ENCODE data around the gene NR2F6.
"Not testable (repeated sequence)": the region's sequence is repeated elsewhere in the genome, so short reads cannot be mapped to it uniquely, and the experiment has no call there.

Gene NR2F6

DNA sequence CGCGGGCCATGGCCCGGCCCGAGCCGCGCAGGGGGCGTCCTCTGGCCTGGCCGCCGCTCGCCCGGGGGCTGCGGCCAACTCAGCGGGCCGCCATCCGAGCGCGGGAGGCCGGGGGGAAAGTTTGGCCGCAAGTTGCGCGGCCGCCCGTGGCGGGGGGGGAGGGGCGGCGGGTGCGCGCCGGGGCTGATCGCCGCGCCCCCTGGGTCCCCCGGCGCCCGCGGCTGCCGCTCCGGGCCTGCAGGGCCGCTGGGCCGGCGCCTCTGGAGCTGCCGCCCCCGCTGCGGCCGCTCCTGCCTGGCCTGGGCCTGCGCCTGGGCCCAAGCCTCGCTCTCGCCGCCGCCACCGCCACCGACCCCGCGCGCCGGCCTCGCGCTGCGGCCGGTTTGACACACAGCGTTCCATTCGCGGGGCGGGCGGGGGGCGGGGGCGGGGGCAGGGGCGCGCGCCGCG, at the start of gene NR2F6:
TSS of gene NR2F6 (minus strand) at position 385 of the 450 bp plus-strand sequence. CDS start 699 bp downstream, outside the sequence.
- no peak for DNase-seq

DNA sequence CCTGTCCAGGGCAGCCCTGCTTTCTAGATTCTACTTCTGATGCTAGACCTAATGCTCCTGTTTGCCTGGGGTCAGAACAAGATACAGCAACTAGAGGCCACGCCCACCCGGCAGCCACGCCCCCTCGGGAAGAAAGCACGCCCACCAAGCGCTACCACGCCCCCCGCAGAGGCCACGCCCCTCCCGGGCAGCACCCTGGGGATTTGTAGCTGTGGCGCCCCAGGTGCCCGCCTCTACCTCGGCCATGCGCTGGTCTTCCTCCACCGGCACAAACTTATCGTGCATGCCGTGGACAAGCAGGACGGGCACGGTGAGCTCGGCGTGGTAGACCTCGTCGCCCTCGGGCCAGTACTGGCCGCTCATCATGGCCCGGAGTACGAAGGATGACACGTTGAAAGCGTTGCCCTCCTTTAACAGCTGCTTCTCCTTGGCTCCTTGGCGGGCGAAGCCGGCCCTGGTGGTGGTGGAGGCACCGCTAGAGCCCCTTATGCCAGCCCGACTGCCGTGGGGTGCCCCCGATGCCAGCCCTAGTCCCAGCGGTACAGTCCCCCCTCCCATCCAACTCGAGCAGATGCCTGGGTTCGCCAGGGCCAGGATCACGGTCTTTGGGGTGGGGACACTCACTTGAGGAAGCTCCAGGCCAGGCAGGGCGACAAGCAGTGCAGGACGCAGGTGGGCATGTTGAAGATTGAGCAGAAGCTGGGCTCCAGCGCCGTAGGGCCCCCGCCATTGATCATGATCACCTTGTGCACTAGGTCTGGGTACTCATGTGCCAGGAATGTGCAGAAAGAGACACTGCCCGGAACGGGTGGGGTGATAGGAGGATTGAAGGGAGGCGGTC, 48.6 kb upstream of the NR2F6 start:
- DNase-seq = peak; percentile 61

DNA sequence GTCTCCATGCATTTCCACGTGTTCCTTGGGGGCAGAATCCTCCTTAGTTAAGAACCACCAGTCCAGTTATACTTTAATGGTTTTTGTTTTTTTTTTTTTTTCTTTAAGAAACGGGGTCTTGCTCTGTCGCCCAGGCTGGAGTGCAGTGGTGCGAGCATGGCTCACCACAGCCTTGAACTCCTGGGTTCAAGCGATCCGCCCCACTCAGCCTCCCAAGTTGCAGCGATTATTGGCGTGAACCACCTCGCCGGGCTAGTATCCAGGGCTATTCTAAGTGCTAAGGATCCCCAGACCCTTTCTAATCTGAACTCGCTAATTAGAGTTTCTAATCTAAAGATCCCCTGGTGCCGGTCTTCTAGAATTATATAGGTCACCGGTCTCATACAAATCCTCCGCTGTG, 47.9 kb upstream of the NR2F6 start:
- DNase-seq = no peak

DNA sequence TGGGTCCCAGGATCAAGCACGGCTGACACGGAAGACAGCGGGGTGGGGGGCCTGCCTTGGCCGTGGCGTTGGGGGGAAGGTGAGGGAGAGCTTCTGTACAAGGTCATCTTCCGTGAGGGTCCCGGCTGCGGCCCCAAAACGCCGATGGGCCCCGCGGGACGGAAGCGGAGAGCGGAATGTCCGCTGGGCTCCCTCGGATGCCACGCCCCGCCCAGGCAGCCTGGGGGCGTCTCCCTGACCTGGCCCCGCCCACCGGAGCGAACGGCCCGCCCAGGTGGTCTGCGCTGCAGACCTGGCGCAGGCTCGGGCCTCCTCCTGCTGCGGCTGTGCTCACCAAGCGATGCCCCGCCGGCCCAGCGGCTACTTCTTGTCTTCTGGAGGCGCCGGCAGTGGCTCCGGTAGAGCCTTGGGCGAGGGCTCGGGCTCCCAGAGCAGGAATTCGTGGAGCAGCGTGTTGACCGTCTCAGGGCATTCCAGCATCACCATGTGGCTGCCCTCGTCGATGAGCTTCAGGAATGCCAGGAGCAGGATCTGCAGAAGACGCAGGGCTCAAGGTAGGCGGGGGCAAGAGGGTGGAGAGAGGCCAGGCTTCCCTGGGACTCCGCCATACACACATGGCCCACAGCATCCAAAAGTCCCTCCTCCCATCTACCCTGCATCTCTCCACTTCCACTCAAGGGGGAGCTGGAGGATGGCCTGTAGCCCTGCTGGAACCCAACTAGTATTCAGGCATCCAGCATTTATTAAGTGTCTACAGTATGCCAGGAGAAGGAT, 46.8 kb upstream of the NR2F6 start:
- DNase-seq = peak; percentile 90

DNA sequence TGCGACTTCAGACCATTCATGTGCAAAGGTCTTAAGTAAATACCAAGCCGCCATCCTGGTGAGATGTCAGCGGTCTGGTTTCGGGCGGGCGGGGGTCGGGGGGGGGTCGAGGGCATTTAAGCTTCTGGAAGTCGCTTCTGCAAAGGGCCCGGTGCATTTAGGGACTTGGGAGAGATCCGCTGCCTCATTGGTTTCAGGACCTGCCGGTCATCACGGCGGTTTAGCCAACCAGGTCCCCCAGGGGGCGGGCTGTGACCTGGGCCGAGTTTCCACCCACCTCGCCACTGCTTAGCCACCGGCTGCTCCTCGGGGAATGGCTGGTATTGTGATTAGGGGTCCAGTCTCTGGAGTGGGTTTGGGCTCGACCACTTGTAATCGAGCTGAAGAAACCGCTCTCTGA, 43.8 kb upstream of the NR2F6 start:
- peak; percentile 55 for DNase-seq

DNA sequence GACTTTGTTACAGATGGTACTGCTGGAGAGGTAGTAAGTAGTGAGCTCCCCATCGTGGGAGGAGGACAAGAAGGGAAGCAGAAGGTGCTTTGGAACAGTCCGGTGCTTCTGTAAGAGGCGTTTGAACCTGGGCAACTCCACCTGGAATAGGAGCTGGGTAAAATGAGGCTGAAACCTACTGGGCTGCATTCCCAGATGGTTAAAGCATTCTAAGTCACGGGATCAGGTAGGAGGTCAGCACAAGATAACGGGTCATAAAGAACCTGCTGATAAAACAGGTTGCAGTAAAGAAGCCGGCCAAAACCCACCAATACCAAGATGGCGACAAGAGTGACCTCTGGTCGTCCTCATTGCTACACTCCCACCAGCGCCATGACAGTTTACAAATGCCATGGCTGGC, 41.0 kb upstream of the NR2F6 start:
- DNase-seq = no peak

DNA sequence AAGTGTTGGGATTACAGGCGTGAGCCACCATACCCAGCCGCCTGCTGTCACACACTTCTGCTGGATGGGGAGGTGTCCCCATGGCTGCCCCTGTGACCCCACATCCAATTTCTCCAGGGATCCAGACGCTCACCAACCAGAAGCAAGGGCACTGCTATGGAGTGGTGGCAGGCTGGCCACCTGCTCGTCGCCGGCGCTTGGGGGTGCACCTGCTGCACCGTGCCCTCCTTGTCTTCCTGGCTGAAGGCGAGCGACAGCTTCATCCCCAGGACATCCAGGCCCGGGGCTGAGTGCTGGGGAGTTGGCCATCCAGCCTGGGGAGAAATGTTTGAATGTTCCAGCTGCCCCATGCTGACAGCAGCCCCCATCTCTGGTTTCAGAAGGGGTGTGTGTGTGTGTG, 40.5 kb upstream of the NR2F6 start:
- DNase-seq = no peak

DNA sequence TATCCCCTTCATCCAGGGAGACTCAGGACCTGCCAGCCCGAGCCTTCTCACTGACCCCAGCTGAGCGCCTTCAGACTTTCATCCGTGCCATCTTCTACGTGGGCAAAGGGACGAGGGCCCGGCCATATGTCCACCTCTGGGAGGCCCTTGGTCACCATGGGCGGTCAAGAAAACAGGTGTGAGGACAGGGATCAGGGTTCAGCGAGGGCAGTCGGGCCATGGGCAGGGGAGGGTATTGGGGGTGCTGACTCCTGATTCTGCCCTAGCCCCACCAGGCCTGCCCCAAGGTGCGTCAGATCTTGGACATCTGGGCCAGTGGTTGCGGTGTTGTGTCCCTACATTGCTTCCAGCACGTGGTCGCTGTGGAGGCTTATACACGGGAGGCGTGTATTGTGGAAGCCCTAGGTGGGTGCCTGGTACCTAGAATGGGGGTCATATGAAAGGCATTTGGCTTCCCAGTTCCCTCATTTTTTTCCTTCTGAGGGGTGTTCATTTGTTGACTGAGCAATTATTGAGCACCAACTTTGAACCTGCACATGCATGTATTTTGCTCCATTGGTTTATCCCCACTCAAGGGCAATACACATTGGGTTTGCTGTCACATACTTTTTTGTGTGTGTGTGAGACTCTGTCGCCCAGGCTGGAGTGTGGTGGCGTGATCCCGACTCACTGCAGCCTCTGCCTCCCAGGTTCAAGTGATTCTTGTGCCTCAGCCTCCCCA, 39.9 kb upstream of the NR2F6 start:
- DNase-seq = no peak

DNA sequence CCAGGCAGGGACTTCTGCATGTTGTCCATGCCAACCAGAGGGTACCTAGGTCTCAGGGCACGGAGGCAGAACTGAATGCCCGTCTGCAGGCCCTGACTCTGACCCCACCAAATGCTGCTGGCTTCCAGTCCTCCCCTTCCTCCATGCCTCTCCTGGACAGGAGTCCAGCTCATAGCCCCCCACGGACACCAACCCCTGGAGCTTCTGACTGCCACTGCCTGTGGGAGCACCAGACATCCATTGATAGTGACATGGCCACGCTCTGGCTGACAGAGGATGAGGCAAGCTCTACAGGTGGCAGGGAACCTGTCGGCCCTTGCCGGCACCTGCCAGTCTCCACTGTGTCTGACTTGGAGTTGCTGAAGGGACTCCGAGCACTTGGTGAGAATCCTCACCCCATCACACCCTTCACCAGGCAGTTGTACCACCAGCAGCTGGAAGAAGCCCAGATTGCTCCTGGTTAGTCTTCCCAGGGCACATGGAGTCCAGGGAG, 37.8 kb upstream of the NR2F6 start:
- DNase-seq = no peak

DNA sequence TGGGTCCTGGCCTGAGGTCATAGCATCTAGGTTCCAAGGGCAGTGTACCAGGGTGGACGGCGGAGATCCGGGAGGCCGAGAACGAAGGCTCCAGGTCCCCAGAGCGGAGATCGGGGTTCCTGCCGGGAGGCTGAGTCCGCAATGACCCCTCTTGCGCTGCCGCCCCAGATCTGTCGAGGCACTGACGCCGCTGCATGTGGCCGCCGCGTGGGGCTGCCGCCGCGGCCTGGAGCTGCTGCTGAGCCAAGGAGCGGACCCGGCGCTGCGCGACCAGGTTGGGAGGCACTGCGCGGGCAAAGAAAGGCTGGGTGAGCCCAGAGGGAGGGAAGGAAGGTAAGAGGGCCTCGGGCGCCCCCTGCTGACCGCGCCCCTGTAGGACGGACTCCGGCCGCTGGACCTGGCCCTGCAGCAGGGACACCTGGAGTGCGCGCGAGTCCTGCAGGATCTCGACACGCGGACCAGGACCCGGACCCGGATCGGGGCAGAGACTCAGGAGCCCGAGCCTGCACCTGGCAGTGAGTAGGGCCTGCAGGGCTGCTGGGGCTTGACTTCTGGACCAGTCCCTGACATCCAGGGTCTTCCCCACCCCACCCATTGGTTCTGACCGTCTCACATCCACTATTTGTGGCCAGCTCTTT, 36.9 kb upstream of the NR2F6 start:
- peak; percentile 94 for DNase-seq

DNA sequence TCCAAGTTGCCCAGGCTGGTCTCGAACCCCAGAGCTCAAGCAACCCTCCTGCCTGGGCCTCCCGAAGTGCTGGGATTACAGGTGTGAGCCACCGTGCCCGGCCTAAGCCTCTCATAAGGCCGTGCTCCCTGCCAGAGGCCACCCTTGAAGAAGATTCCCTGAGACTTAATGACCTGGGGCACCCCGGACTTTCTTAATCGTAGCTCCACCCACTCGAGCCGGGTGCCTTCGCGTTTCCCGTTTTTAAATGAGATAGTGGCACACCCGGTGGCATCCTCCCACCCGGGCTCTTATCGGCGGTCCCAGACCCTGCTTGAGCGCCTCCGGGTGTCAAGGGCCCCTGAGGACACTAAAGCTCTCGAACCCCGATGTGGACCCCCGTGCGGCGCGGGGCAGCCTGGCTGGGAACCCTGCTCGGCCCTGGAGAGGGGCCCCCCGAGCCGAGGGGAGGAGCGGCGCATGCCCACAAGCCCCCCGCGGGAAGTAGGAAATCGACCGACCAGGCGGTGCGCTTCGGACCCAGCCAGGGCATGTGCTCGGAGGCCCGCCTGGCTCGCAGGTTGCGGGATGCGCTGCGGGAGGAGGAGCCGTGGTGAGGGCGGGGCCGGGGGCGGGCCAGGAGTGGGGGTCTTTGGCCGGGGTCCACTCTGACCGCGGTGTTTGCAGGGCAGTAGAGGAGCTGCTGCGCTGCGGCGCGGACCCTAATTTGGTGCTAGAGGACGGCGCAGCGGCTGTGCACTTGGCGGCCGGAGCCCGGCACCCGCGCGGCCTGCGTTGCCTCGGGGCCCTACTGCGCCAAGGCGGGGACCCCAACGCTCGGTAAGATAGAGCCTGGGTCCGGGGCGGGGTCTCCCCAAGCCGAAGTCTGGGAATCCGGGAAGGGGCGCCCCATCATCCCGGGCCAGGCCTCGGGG, 35.9 kb upstream of the NR2F6 start, which contains the start of gene ANKLE1:
TSS of gene ANKLE1 (plus strand) at position 511 of the 914 bp plus-strand sequence. CDS start at position 531, 20 bp downstream.
- DNase-seq = peak; percentile 51

DNA sequence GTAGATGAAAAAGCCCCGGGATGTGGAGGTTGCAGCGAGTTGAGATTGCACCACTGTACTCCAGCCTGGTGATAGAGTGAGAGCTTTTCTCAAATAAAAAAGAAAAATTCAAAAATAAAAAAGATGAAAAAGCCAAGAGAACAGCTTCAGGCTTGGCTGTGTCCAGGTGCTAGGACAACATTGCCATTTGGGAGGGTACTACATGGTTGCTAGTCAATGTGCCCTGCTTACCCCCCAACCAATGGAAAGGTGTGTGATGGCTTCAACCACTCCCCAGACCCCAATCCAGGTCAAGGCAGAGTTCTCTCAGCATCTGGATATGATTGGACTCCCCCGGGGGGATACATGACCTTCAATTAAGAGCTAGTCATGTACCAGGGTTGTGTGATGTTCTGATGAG, 33.7 kb upstream of the NR2F6 start:
- DNase-seq = no peak

DNA sequence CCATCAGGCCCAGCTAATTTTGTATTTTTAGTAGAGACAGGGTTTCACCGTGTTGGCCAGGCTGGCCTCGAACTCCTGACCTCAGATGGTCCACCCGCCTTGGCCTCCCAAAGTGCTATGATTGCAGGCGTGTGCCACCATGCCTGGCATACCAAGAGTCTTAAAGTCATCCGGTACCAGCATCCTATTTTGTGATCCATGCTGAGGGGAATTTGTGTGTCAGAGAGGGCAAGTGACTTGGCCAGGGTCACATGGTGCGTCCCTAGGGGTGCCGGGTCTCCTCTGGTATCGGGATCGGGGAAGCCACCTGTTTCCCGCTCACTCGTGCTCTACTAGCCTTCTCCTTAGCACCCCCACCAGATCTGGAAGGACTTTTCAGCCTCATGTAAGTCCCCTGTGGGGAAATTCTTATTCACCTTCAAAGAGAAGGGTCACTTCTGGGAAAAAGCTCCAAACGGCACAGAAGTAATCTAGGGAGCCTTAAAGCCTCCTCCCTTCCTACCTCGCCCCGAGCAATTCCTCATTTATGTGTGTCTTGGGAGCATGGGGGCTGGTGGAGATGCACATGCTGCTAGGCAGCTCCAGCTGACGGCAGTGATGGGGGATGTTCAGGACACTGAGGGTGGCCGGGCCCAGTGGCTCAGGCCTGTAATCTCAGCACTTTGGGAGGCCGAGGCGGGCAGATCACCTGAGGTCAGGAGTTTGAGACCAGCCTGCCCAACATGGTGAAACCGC, 29.9 kb upstream of the NR2F6 start:
- DNase-seq = no peak

DNA sequence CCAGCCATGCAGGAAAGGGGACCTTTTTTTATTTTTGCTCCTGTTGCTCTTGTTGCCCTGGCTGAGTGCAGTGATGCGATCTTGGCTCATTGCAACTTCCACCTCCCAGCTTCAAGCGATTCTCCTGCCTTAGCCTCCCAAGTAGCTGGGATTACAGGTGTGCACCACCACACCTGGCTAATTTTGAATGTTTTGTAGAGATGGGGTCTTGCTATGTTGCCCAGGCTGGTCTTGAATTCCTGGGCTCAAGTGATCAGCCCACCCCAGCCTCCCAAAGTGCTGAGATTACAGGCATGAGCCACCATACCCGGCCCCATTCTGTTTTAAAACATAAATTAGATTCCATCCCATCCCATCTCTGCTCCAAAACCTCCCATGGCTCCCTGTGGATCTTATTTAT, 29.2 kb upstream of the NR2F6 start:
- DNase-seq = not testable (repeated sequence)

DNA sequence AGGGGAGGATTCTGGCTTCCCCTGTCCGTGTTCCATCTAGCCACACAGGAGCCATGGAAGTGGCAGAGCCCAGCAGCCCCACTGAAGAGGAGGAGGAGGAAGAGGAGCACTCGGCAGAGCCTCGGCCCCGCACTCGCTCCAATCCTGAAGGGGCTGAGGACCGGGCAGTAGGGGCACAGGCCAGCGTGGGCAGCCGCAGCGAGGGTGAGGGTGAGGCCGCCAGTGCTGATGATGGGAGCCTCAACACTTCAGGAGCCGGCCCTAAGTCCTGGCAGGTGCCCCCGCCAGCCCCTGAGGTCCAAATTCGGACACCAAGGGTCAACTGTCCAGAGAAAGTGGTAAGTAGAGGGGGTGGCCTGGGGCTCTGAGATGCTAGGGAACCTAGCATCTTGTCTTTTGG, 23.0 kb upstream of the NR2F6 start:
- DNase-seq = no peak

DNA sequence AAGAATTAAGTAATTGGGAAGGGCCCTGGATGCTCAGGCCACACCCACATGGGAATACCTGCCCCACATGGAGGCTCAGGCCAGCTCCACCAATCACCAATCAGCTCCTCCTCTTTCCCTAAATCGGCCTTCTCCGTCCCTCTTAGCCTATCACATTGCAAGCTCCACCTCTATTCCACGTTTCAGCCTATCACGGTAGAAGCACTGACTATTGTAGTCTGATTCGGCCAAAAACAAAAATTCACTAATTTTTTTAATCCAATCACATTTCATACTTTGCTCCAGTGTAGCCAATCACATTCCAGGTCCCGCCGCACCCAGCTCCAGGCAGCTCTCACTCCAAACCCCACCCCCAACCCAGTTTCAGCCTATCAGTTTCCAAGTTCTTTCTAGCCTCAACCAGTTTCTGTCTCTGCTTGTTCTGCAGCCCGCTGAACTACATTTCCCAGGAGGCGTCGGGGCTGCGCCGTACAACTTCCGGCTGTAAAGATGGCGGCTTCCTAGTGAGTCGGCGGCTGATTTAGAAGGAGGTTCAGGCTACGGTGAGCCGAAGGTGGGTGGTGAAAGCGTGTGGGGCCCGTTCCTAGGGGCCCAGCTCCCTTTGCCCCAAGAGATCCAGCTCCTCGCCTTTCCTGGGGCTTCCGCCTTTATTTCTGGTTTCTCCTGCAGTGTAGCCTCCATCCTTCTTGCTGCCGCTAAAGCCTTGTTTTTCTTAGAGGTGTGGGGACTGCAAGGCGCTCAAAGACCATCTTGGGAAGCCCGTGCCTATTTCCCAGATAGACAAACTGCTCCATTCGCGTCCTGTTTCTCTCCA, 21.5 kb upstream of the NR2F6 start, which contains the start of gene BABAM1:
TSS of gene BABAM1 (plus strand) at position 469 of the 814 bp plus-strand sequence. CDS start 1,364 bp downstream, outside the sequence.
- peak; percentile 100 for DNase-seq

DNA sequence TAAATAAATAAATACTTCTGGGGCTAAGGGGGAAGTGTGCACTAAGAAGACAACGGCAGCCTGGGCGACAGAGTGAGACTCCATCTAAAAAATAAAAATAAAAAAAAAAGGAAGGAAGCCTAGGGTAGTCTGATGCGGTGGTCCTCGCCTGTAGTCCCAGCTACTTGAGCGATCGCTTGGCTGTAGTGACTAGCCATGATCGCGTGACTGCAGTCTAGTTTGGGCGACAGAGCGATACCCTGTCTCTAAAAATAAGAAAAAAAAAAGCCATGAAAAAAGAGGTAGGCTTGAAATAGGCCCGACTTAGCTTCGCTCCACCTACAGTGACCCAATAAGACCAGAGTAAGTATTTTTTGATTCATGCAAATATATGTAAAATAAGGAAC, 20.9 kb upstream of the NR2F6 start:
- peak; percentile 80 for DNase-seq

DNA sequence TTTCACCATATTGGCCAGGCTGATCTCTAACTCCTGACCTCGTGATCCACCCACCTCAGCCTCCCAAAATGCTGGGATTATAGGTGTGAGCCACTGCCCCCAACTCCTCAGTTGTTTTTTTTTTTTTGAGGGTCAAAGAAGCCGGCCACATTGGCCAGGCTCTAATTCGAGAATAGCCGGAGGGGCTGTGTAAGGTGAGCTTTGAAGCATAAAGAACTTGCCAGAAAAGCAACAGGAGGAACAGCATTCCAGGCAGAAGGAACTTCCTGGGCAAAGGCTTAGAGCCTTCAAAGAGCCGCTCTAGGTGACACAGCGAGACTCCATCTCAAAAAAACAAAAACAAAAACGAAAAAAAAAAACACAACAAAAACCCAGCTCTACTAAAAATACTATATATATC, 20.3 kb upstream of the NR2F6 start:
- no peak for DNase-seq

DNA sequence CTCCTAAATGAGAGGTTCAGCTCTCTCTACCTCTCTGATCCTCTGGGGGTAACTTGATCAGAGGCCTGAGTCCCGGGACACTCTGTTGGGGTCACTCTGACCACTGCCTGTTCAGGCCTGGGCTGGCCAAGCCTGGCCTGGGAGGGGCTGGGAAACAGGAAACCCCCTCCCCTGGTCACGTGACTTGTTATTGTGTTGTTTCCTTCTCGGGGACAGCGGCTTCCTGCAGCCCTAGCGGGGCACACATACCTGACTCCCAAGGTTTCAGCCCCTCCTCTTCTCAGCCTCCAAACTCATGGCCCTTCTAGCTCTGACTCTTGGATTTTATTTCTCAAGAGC, 18.9 kb upstream of the NR2F6 start, which contains the start of gene USHBP1:
TSS of gene USHBP1 (minus strand) at position 105 of the 339 bp plus-strand sequence. CDS start 446 bp downstream, outside the sequence.
- DNase-seq = peak; percentile 13
